ENCODE data around the gene CAMTA1.

Gene CAMTA1

GRCh38 chr1:6850537-6850936 is 65.3 kb downstream of the CAMTA1 start:
- DNase-seq (ENCODE audit: low read depth): no peak

GRCh38 chr1:6852136-6852890 is 67.1 kb downstream of the CAMTA1 start:
- DNase-seq (ENCODE audit: low read depth): no peak

- DNase-seq (ENCODE audit: low read depth): no peak
Observed at GRCh38 chr1:6854166-6854565, 68.9 kb downstream of the CAMTA1 start.

GRCh38 chr1:6857831-6858230 is 72.6 kb downstream of the CAMTA1 start:
- DNase-seq (ENCODE audit: low read depth): no peak

GRCh38 chr1:6858596-6858995 is 73.3 kb downstream of the CAMTA1 start:
- no peak for DNase-seq (ENCODE audit: low read depth)

GRCh38 chr1:6859415-6860343 is 74.4 kb downstream of the CAMTA1 start:
- no peak for DNase-seq (ENCODE audit: low read depth)

- no peak for DNase-seq (ENCODE audit: low read depth)
Observed at GRCh38 chr1:6860401-6860800, 75.1 kb downstream of the CAMTA1 start.

GRCh38 chr1:6861075-6861724 is 75.9 kb downstream of the CAMTA1 start:
- DNase-seq (ENCODE audit: low read depth): no peak

GRCh38 chr1:6862906-6863305 is 77.7 kb downstream of the CAMTA1 start:
- DNase-seq (ENCODE audit: low read depth): no peak

- DNase-seq (ENCODE audit: low read depth): no peak
Observed at GRCh38 chr1:6864166-6864565, 78.9 kb downstream of the CAMTA1 start.

GRCh38 chr1:6866825-6867224 is 81.6 kb downstream of the CAMTA1 start:
- no peak for DNase-seq (ENCODE audit: low read depth)

- DNase-seq (ENCODE audit: low read depth): no peak
Observed at GRCh38 chr1:6867321-6867720, 82.1 kb downstream of the CAMTA1 start.

GRCh38 chr1:6867729-6868659 is 82.7 kb downstream of the CAMTA1 start:
- no peak for DNase-seq (ENCODE audit: low read depth)

- no peak for DNase-seq (ENCODE audit: low read depth)
Observed at GRCh38 chr1:6868660-6869380, 83.6 kb downstream of the CAMTA1 start.

GRCh38 chr1:6869545-6869944 is 84.3 kb downstream of the CAMTA1 start:
- DNase-seq (ENCODE audit: low read depth): no peak

GRCh38 chr1:6870086-6870485 is 84.8 kb downstream of the CAMTA1 start:
- DNase-seq (ENCODE audit: low read depth): no peak

GRCh38 chr1:6870571-6870970 is 85.3 kb downstream of the CAMTA1 start:
- DNase-seq (ENCODE audit: low read depth): no peak

GRCh38 chr1:6871300-6871972 is 86.2 kb downstream of the CAMTA1 start:
- DNase-seq (ENCODE audit: low read depth): no peak

GRCh38 chr1:6872573-6873261 is 87.5 kb downstream of the CAMTA1 start:
- DNase-seq (ENCODE audit: low read depth): no peak
